A673 (cell line): ENCODE measurements around the gene KBTBD13.

Source experiments
- EZH2 ChIP-seq: fragments of 200-600 bp; sonication (generic); IDR thresholded peaks from 2 replicates; pipeline ENCODE4 v1.6.1; 2017; ENCODE audit warnings: borderline replicate concordance, low read depth, mild to moderate bottlenecking, mixed read lengths, antibody characterized with exemption, low read length; ENCODE audit not compliant: poor library complexity, severe bottlenecking
- TF ChIP-seq, protein P1 (sequence below): fragments of 300-800, 200-600 bp; sonication (generic); conservative IDR thresholded peaks from 2 replicates; pipeline ENCODE4 v1.5.1; 2017; ENCODE audit warnings: low read depth, mild to moderate bottlenecking, antibody characterized with exemption, low read length, moderate library complexity, mixed read lengths

DNA sequence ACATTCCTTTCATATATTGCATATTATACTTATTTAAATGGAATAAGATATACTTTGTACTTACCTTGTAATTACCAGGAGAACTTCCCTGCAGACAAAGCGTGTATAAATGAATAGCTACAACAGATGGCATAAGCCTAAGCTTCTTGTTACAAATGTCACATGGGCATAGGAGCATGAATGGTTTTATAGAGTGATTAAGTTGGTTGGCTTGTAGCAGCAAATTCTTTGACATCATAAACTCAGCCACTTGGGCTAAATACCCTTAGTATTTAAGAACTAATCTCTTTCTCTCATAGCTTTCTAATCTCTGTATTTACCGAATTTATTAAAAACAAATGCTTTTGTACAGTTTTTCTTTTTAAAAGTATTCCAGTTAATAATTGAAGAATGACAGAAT is 38.5 kb downstream of the KBTBD13 start, which contains the start of gene UBAP1L:
- TF ChIP-seq, protein P1, sequence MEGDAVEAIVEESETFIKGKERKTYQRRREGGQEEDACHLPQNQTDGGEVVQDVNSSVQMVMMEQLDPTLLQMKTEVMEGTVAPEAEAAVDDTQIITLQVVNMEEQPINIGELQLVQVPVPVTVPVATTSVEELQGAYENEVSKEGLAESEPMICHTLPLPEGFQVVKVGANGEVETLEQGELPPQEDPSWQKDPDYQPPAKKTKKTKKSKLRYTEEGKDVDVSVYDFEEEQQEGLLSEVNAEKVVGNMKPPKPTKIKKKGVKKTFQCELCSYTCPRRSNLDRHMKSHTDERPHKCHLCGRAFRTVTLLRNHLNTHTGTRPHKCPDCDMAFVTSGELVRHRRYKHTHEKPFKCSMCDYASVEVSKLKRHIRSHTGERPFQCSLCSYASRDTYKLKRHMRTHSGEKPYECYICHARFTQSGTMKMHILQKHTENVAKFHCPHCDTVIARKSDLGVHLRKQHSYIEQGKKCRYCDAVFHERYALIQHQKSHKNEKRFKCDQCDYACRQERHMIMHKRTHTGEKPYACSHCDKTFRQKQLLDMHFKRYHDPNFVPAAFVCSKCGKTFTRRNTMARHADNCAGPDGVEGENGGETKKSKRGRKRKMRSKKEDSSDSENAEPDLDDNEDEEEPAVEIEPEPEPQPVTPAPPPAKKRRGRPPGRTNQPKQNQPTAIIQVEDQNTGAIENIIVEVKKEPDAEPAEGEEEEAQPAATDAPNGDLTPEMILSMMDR, result no peak
- no peak for TF ChIP-seq EZH2
